Trophoblast cell (in vitro differentiated cells and primary cell): ENCODE measurements around the gene CBX4.
"Not testable (repeated sequence)": the region's sequence is repeated elsewhere in the genome, so short reads cannot be mapped to it uniquely, and the experiment has no call there.

Experiments
- DNase-seq, 2 donors: peaks; one replicate each; pipeline ENCODE4 v3.0.0-alpha.2; 2016
- H2AFZ ChIP-seq: 2 replicates; pipeline ENCODE4 v1.6.1; 2013; ENCODE audit warnings: low read length, moderate library complexity, mild to moderate bottlenecking; ENCODE audit not compliant: insufficient read depth, poor library complexity
- H2AK5ac ChIP-seq: 2 replicates; pipeline ENCODE4 v1.6.1; 2013; ENCODE audit warnings: mild to moderate bottlenecking, low read length
- H2BK120ac ChIP-seq: 2 replicates; pipeline ENCODE4 v1.6.1; 2013; ENCODE audit warnings: low read length, mild to moderate bottlenecking, moderate library complexity; ENCODE audit not compliant: insufficient read depth, poor library complexity
- H2BK12ac ChIP-seq: 2 replicates; pipeline ENCODE4 v1.6.1; 2013; ENCODE audit warnings: mild to moderate bottlenecking, low read length, moderate library complexity
- H2BK5ac ChIP-seq: 2 replicates; pipeline ENCODE4 v1.6.1; 2013; ENCODE audit warnings: low read length, low read depth, moderate library complexity, mild to moderate bottlenecking; ENCODE audit not compliant: poor library complexity
- H3K14ac ChIP-seq: 2 replicates; pipeline ENCODE4 v1.6.1; 2013; ENCODE audit warnings: mild to moderate bottlenecking, low read length
- H3K18ac ChIP-seq: 2 replicates; pipeline ENCODE4 v1.6.1; 2013; ENCODE audit warnings: mild to moderate bottlenecking, low read length
- H3K23ac ChIP-seq: 2 replicates; pipeline ENCODE4 v1.6.1; 2013; ENCODE audit warnings: low read length
- H3K27ac ChIP-seq: 2 replicates; pipeline ENCODE4 v1.5.1; 2013; ENCODE audit warnings: low read depth, mild to moderate bottlenecking, inconsistent platforms, low read length, moderate library complexity
- H3K27me3 ChIP-seq: 2 replicates; pipeline ENCODE4 v1.6.1; 2013; ENCODE audit warnings: inconsistent platforms, mild to moderate bottlenecking, low read length, moderate library complexity; ENCODE audit not compliant: insufficient read depth
- H3K36me3 ChIP-seq, 2 experiments: 1 replicate in 1 of 2; 2 replicates in 1 of 2; pipeline ENCODE4 v1.6.1; 2013; ENCODE audit warnings: low read length in 2 of 2, mild to moderate bottlenecking in 2 of 2, moderate library complexity in 1 of 2; ENCODE audit not compliant: insufficient read depth in 2 of 2, control insufficient read depth in 1 of 2
- H3K4ac ChIP-seq: 2 replicates; pipeline ENCODE4 v1.6.1; 2013; ENCODE audit warnings: low read depth, mild to moderate bottlenecking, low read length, moderate library complexity
- H3K4me1 ChIP-seq, 2 experiments: 1 replicate in 1 of 2; 2 replicates in 1 of 2; pipeline ENCODE4 v1.6.1; 2013; ENCODE audit warnings: low read length in 2 of 2, mild to moderate bottlenecking in 2 of 2, moderate library complexity in 1 of 2; ENCODE audit not compliant: insufficient read depth in 2 of 2, control insufficient read depth in 1 of 2
- H3K4me2 ChIP-seq: 2 replicates; pipeline ENCODE4 v1.6.1; 2013; ENCODE audit warnings: inconsistent platforms, mild to moderate bottlenecking, low read length, moderate library complexity
- H3K4me3 ChIP-seq: 2 replicates; pipeline ENCODE4 v1.5.1; 2013; ENCODE audit warnings: mild to moderate bottlenecking, low read depth, low read length, inconsistent platforms
- H3K79me1 ChIP-seq: one replicate; pipeline ENCODE4 v1.6.1; 2013; ENCODE audit warnings: low read length
- H3K79me2 ChIP-seq: 2 replicates; pipeline ENCODE4 v1.6.1; 2013; ENCODE audit warnings: low read length, mild to moderate bottlenecking; ENCODE audit not compliant: control insufficient read depth, insufficient read depth, poor library complexity
- H3K9ac ChIP-seq: 2 replicates; pipeline ENCODE4 v1.6.1; 2013; ENCODE audit warnings: mild to moderate bottlenecking, low read length
- H3K9me3 ChIP-seq: 2 replicates; pipeline ENCODE4 v1.6.1; 2013; ENCODE audit warnings: low read depth, mild to moderate bottlenecking, control low read depth, inconsistent platforms, low read length; ENCODE audit not compliant: insufficient read depth
- H4K12ac ChIP-seq: 2 replicates; pipeline ENCODE4 v1.6.1; 2013; ENCODE audit warnings: low read depth, mild to moderate bottlenecking, low read length, moderate library complexity
- H4K8ac ChIP-seq: 2 replicates; pipeline ENCODE4 v1.6.1; 2013; ENCODE audit warnings: low read depth, mild to moderate bottlenecking, low read length, moderate library complexity
- H4K91ac ChIP-seq: one replicate; pipeline ENCODE4 v1.6.1; 2013; ENCODE audit warnings: low read depth, mild to moderate bottlenecking, low read length, moderate library complexity
- WGBS: extraction: QIAGEN DNeasy Blood & Tissue Kit; methylation state at CpG from one replicate; pipeline ENCODE4 v1.1.7; 2013; ENCODE audit warnings: missing lambda C conversion rate; ENCODE audit not compliant: insufficient read length, insufficient coverage; ENCODE audit errors: extremely low coverage; 5-methylcytosine and 5-hydroxymethylcytosine counted together

CBX4 gene

DNA sequence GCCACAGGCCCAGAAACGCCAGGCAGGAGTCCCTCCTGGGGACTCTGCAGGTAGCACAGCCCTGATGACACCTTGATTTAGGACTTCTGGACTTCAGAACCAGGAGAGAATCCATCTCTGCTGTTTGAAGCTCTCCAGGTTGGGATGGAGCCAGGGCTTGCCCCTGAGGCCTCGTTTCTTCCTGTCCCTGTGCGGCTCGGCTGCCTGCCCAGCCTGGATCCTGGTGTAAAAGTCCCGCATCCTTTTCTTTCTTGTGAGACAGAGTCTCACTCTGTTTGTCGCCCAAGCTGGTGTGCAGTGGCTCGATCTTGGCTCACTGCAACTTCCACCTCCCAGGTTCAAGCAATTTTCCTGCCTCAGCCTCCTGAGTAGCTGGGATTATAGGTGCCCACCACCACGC is 17.9 kb upstream of the CBX4 start:
- Histone ChIP-seq H3K27me3 (no peaks in the 10 kb centered on the region), H4K91ac (no peak overlapping the region), H3K4me1 (no peaks in the 10 kb centered on the region), H3K9ac (no peak overlapping the region), H3K79me1 (no peaks in the 10 kb centered on the region), H4K12ac (no peak overlapping the region), H3K4ac (no peak overlapping the region), H2AK5ac (no peak overlapping the region), H3K14ac (no peak overlapping the region), H2BK5ac (no peak overlapping the region), H3K27ac (no peak overlapping the region), H3K4me2 (no peak overlapping the region), H3K9me3 (no peaks in the 10 kb centered on the region), H3K18ac (no peak overlapping the region), H3K4me3 (no peak overlapping the region), H3K23ac (no peak overlapping the region), H2BK12ac (no peak overlapping the region), H3K36me3 (no peaks in the 10 kb centered on the region), H2BK120ac (no peak overlapping the region), H3K79me2 (no peaks in the 10 kb centered on the region), H4K8ac (no peak overlapping the region), H2AFZ (no peak overlapping the region)
- no peak for DNase-seq
- no CpG with 5 or more reads among the region's 8 CpGs for WGBS

DNA sequence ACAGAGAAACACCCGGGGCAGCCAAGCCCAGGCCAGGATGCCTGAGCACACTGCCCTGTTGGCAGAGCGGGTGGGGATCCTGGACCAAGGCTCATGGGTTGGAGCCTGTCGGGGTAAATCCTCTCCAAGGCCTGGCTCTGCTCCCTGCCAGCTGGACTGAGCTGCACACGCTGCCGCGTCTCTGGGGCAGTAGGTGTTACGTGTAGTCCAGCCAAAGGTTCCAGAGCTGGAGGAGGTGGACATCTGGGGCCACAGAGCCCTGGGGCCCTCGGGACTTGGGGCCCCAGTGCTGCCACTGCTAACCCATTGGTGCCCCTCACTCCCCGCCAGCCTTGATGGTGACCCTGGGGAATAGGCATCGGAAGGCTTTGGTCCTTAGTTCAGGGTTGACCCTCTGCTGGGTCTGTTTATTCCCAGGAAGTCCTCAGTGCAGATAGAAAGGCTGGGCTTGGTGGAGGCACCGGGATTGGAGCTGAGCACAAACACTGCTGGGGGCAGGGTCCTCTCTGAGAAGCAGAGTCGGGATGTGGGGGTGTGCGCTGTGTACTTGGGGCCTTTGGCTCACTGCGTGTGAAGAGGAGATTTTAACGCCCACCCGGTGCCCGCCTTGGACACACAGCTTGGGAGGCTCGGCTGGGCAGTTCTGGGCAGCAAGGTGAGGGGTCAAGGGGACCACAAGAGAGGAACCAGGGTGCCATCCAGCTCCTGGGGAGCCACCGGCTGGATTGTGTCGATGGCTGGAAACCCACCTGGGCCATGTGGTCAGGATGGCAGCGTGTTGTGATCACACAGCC is 16.3 kb upstream of the CBX4 start:
- H3K9ac ChIP-seq: no peak overlapping the region
- H3K27me3 ChIP-seq: no peaks in the 10 kb centered on the region
- H3K4me1 ChIP-seq: no peaks in the 10 kb centered on the region
- H2AK5ac ChIP-seq: no peak overlapping the region
- H4K8ac ChIP-seq: no peak overlapping the region
- no peak overlapping the region for H3K18ac ChIP-seq
- H2BK12ac ChIP-seq: no peak overlapping the region
- whole genome bisulfite sequencing: no CpG with 5 or more reads among the region's 21 CpGs
- H3K4ac ChIP-seq: no peak overlapping the region
- no peak overlapping the region for H3K4me2 ChIP-seq
- no peaks in the 10 kb centered on the region for H3K79me1 ChIP-seq
- H3K14ac ChIP-seq: no peak overlapping the region
- DNase-seq: no peak
- H4K91ac ChIP-seq: no peak overlapping the region
- H4K12ac ChIP-seq: no peak overlapping the region
- H3K9me3 ChIP-seq: no peaks in the 10 kb centered on the region
- H3K27ac ChIP-seq: no peak overlapping the region
- H3K79me2 ChIP-seq: no peaks in the 10 kb centered on the region
- no peak overlapping the region for H2AFZ ChIP-seq
- no peak overlapping the region for H3K23ac ChIP-seq
- H2BK120ac ChIP-seq: no peak overlapping the region
- H3K4me3 ChIP-seq: no peak overlapping the region
- no peak overlapping the region for H2BK5ac ChIP-seq
- no peaks in the 10 kb centered on the region for H3K36me3 ChIP-seq

GRCh38 chr17:79854080-79855060 is 15.1 kb upstream of the CBX4 start:
- no peaks in the 10 kb centered on the region for H3K27me3 ChIP-seq
- no peaks in the 10 kb centered on the region for H3K4me1 ChIP-seq
- H3K9ac ChIP-seq: no peak overlapping the region
- no peak overlapping the region for H2BK12ac ChIP-seq
- no peaks in the 10 kb centered on the region for H3K79me2 ChIP-seq
- H3K14ac ChIP-seq: no peak overlapping the region
- H3K4me2 ChIP-seq: no peak overlapping the region
- no CpG with 5 or more reads among the region's 14 CpGs for WGBS
- no peak overlapping the region for H3K23ac ChIP-seq
- H2AK5ac ChIP-seq: no peak overlapping the region
- H2BK5ac ChIP-seq: no peak overlapping the region
- DNase-seq: no peak
- no peak overlapping the region for H3K27ac ChIP-seq
- H3K9me3 ChIP-seq: no peaks in the 10 kb centered on the region
- H3K4ac ChIP-seq: no peak overlapping the region
- H2BK120ac ChIP-seq: no peak overlapping the region
- no peak overlapping the region for H3K4me3 ChIP-seq
- no peak overlapping the region for H3K18ac ChIP-seq
- H3K79me1 ChIP-seq: no peaks in the 10 kb centered on the region
- H4K91ac ChIP-seq: no peak overlapping the region
- no peaks in the 10 kb centered on the region for H3K36me3 ChIP-seq
- no peak overlapping the region for H2AFZ ChIP-seq
- no peak overlapping the region for H4K12ac ChIP-seq
- no peak overlapping the region for H4K8ac ChIP-seq

DNA sequence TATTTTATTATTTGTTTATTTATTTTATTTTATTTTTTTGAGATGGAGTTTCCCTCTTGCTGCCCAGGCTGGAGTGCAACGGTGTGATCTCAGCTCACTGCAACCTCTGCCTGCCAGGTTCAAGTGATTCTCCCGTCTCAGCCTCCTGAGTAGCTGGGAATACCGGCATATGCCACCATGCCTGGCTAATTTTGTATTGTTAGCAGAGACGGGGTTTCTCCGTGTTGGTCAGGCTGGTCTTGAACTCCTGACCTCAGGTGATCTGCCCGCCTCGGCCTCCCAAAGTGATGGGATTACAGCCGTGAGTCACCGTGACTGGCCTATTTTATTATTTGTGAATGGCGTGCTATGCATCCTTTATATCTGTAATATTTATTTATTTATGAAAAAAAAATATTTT is 13.9 kb upstream of the CBX4 start:
- H4K91ac ChIP-seq, H2AFZ ChIP-seq, H2BK120ac ChIP-seq, H4K12ac ChIP-seq, H3K36me3 ChIP-seq, H3K79me1 ChIP-seq, H4K8ac ChIP-seq, H3K14ac ChIP-seq, H3K18ac ChIP-seq, H2BK5ac ChIP-seq, H2BK12ac ChIP-seq, H3K9me3 ChIP-seq, DNase-seq, H3K4me1 ChIP-seq, H3K27ac ChIP-seq, H3K4me2 ChIP-seq, H3K79me2 ChIP-seq, H3K4me3 ChIP-seq, H3K4ac ChIP-seq, H3K9ac ChIP-seq, H3K23ac ChIP-seq, H2AK5ac ChIP-seq, H3K27me3 ChIP-seq: not testable (repeated sequence)
- WGBS: no CpG with 5 or more reads among the region's 10 CpGs
